Measurements from ENCODE around the gene SLC5A9.
"Not testable (repeated sequence)": the region's sequence is repeated elsewhere in the genome, so short reads cannot be mapped to it uniquely, and the experiment has no call there.

GRCh38 chr1:48277437-48277836 lies 54.9 kb downstream of the SLC5A9 start:
- TF ChIP-seq CTCF (conservative IDR thresholded peaks at IDR 0.05; ENCODE audit: low read length); EZH2phosphoT487 (IDR thresholded peaks at IDR 0.05; ENCODE audit: borderline replicate concordance): not testable (repeated sequence)

Measured in Loucy (cell line).